Immature natural killer cell (primary cell): ENCODE results near the gene PLD1. TPM values are rescaled to one million over a fixed set of nuclear protein-coding genes. Genes with fewer than 3 reads are reported as not detected.
"Not testable (repeated sequence)": the region's sequence is repeated elsewhere in the genome, so short reads cannot be mapped to it uniquely, and the experiment has no call there.

Source experiments
- DNase-seq, 3 donors: peaks; one replicate each; pipeline ENCODE4 v3.0.0; 2022; ENCODE audit warnings: mixed read lengths in 1 of 3
- H3K27ac Mint-ChIP-seq, 6 donors: one replicate each; pipeline ENCODE4 v1.8.0; 2020; ENCODE audit warnings: mixed read lengths in 6 of 6, mild to moderate bottlenecking in 5 of 6, inconsistent platforms in 4 of 6, moderate library complexity in 3 of 6
- H3K27me3 Mint-ChIP-seq, 3 donors: one replicate each; pipeline ENCODE4 v1.8.0; 2020 to 2021; ENCODE audit warnings: low read depth in 3 of 3, mild to moderate bottlenecking in 3 of 3, mixed read lengths in 3 of 3, moderate library complexity in 3 of 3, inconsistent platforms in 1 of 3
- H3K36me3 Mint-ChIP-seq, 3 donors: one replicate each; pipeline ENCODE4 v1.8.0; 2020; ENCODE audit warnings: mixed read lengths in 3 of 3, inconsistent platforms in 2 of 3, mild to moderate bottlenecking in 2 of 3
- H3K4me1 Mint-ChIP-seq, 2 donors: one replicate each; pipeline ENCODE4 v1.8.0; 2020; ENCODE audit warnings: inconsistent platforms in 2 of 2, mild to moderate bottlenecking in 2 of 2, mixed read lengths in 2 of 2, moderate library complexity in 1 of 2
- H3K4me3 Mint-ChIP-seq, 5 donors: one replicate each; pipeline ENCODE4 v1.8.0; 2020; ENCODE audit warnings: mild to moderate bottlenecking in 5 of 5, mixed read lengths in 5 of 5, inconsistent platforms in 3 of 5, moderate library complexity in 3 of 5
- H3K9me3 Mint-ChIP-seq, 6 donors: one replicate each; pipeline ENCODE4 v1.8.0; 2020; ENCODE audit warnings: mild to moderate bottlenecking in 6 of 6, mixed read lengths in 6 of 6, inconsistent platforms in 4 of 6, moderate library complexity in 3 of 6
- polyA plus RNA-seq, 3 donors: library from polyadenylated mRNA; unstranded; fragments of 300-500 nt; fragmentation: Illumina TruSeq; gene quantifications; one replicate each; pipeline ENCODE4 v1.2.3, GENCODE V29; 2021

Gene PLD1
- polyA plus RNA-seq, 3 donors from 2014 or later, result 3.8 to 7.2 TPM; not detected in 1

- H3K9me3 Mint-ChIP-seq, DNase-seq, H3K4me3 Mint-ChIP-seq, H3K4me1 Mint-ChIP-seq, H3K27me3 Mint-ChIP-seq, H3K36me3 Mint-ChIP-seq: not testable (repeated sequence)
- H3K27ac Mint-ChIP-seq, result peak overlapping the region in 1 of 6 donors; percentile 37
These were observed 247.8 kb downstream of the PLD1 start for GRCh38 chr3:171562459-171562858.

- DNase-seq, result no peak
- Mint-ChIP-seq H3K27me3 (peaks cover 0 to 8% (median 0%) of the 10 kb centered on the region in 3 donors), H3K36me3 (no peaks in the 10 kb centered on the region), H3K27ac (peak overlapping the region in 1 of 6 donors; percentile 37), H3K4me3 (no peak overlapping the region), H3K4me1 (peaks cover 0 to 3% of the 10 kb centered on the region in 2 donors), H3K9me3 (no peaks in the 10 kb centered on the region)
These were observed 248.5 kb downstream of the PLD1 start for GRCh38 chr3:171561596-171562323.

GRCh38 chr3:171559586-171559985 lies 250.7 kb downstream of the PLD1 start:
- Mint-ChIP-seq H3K36me3 (no peaks in the 10 kb centered on the region), H3K4me3 (no peak overlapping the region), H3K27ac (no peak overlapping the region), H3K9me3 (no peaks in the 10 kb centered on the region), H3K4me1 (peaks cover 0 to 3% of the 10 kb centered on the region in 2 donors), H3K27me3 (peaks cover 0 to 3% (median 0%) of the 10 kb centered on the region in 3 donors)
- DNase-seq, result no peak

DNA sequence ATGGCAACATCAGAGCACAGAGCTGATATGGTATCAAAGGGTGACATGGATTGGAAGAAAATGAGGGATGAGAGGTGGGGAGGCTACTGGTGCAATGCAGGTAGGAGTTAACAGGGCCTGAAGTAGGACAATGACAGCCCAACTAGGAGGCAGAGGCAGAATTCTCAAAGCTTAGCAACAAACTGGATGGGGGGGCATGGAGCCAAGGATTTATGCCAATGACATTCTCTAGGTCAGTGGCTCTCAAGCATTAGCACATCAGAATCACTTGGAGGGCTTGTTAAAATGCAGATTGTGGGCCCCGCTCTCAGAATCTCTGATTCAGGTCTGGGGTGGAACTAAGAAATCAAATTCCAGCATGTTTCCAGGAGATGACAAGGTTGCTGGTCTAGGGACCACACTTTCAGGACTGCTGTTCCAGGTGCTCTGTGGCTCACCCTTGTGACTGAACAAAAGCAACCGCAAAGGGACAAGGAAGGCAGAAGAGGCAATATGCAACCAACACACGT lies 252.0 kb downstream of the PLD1 start:
- DNase-seq, result no peak
- Mint-ChIP-seq H3K36me3 (no peaks in the 10 kb centered on the region), H3K27ac (no peak overlapping the region), H3K4me1 (peaks cover 0 to 3% of the 10 kb centered on the region in 2 donors), H3K4me3 (no peak overlapping the region), H3K9me3 (no peaks in the 10 kb centered on the region), H3K27me3 (peaks cover 0 to 3% (median 0%) of the 10 kb centered on the region in 3 donors)

DNA sequence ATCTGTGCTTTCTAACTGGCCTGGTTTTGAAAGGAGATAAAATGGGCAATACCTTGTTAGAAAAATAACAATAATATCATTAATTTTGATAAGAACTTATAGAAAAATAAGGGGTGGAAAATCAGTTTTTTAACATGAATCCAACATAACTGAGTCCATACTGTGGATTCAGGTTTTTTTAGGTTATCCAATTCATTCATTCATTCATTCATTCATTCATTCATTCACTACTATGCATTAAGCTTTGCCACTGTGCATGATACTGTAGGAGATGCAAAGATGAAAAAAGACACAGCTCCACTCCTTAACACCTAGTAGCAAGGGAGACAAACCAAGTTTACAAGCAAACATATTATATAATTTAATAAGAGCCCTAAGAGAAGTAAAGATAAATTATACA lies 253.1 kb downstream of the PLD1 start:
- H3K4me3 Mint-ChIP-seq, result no peak overlapping the region
- H3K4me1 Mint-ChIP-seq, result peaks cover 0 to 2% of the 10 kb centered on the region in 2 donors
- H3K27ac Mint-ChIP-seq, result no peak overlapping the region
- DNase-seq, result no peak
- H3K36me3 Mint-ChIP-seq, result no peaks in the 10 kb centered on the region
- H3K9me3 Mint-ChIP-seq, result no peaks in the 10 kb centered on the region
- peaks cover 0 to 3% (median 0%) of the 10 kb centered on the region in 3 donors for H3K27me3 Mint-ChIP-seq

DNA sequence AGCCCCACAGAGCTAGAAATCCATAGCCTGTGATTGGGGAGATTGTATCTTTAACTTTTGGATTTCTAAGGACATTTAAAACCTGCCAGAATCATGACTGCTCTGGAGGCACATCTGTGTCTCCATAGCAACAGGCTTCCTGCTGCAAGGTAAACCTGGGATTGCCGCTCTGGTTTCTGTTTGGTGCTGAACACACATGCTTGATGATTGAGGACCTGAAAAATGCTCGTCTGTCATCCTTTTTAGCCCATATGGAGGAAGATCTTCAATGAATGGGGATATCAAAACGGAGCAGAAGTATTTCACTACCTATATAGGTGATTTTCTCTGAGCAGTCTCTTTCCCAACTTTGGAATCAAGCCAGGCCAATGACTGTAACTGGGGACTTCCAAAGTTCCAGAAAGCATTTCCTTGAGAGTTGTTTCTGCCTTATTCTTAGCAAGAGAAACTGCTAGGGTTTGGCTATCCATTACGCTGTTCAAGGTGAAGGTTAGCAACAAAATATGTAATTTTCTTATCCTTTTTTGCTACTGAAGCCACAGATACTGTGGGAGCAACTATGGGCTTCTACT lies 253.6 kb downstream of the PLD1 start:
- no peak for DNase-seq
- Mint-ChIP-seq H3K4me3 (no peak overlapping the region), H3K9me3 (no peaks in the 10 kb centered on the region), H3K36me3 (no peaks in the 10 kb centered on the region), H3K27me3 (peaks cover 0 to 3% (median 0%) of the 10 kb centered on the region in 3 donors), H3K27ac (no peak overlapping the region), H3K4me1 (no peaks in the 10 kb centered on the region)

DNA sequence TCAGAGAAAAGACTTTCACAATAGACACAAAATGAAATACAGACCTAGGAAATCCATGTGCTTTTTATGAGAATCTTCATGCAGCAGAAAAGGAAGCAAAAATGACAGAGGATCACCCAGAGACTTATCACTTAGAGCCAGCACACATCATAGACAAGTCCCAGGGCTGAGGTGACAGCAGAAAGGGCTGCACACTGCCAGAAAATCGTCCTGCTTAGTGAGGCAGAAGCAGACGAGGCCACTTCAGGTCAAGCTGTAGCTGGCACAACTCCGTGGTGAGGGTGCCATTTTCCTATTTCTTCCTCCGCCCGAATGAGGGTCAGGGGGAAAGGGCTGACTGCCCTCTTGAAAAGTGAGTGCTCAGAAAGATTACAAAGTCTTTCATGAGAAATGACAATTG lies 254.1 kb downstream of the PLD1 start:
- H3K4me1 Mint-ChIP-seq, result no peaks in the 10 kb centered on the region
- no peak overlapping the region for H3K4me3 Mint-ChIP-seq
- H3K27ac Mint-ChIP-seq, result no peak overlapping the region
- DNase-seq, result no peak
- H3K27me3 Mint-ChIP-seq, result peaks cover 0 to 3% (median 0%) of the 10 kb centered on the region in 3 donors
- no peaks in the 10 kb centered on the region for H3K36me3 Mint-ChIP-seq
- H3K9me3 Mint-ChIP-seq, result no peaks in the 10 kb centered on the region

DNA sequence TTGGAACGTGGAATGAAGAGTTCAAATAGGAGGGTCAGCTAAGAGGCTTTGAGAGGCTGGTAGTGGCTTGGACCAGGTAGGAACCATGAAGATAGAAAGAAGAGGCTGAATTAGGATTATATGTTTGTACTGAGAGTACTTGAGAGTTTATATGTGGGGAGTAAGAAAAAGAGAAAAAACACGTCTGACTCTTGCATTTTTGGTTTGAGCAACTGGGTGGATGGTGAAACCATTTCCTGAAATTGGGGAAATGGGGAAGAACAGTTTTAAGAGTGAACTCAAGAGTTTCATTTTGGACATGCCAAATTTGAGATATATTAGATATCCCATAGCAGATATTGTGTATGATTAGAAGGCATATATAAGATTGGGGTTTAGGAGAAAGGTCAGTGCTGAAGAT lies 257.2 kb downstream of the PLD1 start:
- Mint-ChIP-seq H3K4me3 (no peak overlapping the region), H3K9me3 (no peaks in the 10 kb centered on the region), H3K36me3 (no peaks in the 10 kb centered on the region), H3K4me1 (no peaks in the 10 kb centered on the region), H3K27ac (no peak overlapping the region), H3K27me3 (peaks cover 0 to 2% (median 0%) of the 10 kb centered on the region in 3 donors)
- DNase-seq, result no peak

DNA sequence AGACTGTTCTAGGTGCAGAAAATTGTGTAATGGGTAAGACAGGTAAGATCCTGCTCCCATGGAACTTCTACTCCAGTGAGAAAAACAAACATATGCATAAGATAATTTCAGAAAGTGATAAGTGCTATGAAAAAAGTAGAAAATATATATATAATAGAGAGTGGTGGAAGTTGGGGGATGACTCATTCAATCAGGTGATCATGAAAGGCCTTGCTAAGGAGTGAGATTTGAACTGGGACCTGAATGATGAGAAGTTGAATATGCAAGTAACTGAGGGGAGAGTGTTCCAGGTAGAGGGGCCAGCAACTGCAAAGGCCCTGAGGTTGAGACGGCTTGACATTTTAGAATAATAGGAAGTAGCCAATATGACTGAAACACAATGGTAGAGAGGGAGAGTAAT lies 257.8 kb downstream of the PLD1 start:
- Mint-ChIP-seq H3K9me3 (no peaks in the 10 kb centered on the region), H3K4me1 (no peaks in the 10 kb centered on the region), H3K36me3 (no peaks in the 10 kb centered on the region), H3K27ac (no peak overlapping the region), H3K4me3 (no peak overlapping the region), H3K27me3 (peaks cover 0 to 2% (median 0%) of the 10 kb centered on the region in 3 donors)
- no peak for DNase-seq

DNA sequence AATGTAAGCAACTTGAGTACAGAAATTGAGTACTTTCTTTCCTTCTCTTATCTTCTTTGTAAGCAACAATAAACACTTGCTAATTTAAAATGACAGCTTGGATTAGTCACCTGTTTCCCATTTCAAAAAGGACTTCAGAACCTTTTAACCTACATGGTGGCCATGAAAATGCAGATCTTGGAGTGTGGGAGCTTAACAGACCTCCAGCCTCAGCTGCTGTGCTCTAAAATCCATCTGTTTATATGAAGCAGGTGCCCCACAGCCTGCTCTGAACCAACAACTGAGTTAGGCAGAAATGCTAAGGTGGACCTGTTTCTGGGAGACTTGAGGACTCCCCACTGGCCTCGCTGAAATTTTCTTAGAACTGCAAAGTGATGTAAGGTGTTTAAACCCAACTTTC lies 259.0 kb downstream of the PLD1 start:
- Mint-ChIP-seq H3K4me1 (no peaks in the 10 kb centered on the region), H3K9me3 (no peaks in the 10 kb centered on the region), H3K36me3 (no peaks in the 10 kb centered on the region), H3K27ac (no peak overlapping the region), H3K4me3 (no peak overlapping the region), H3K27me3 (peaks cover 0 to 2% (median 0%) of the 10 kb centered on the region in 3 donors)
- no peak for DNase-seq

Other genes starting within 250 kb of the PLD1 start
- gene TMEM212, start 32.9 kb upstream of the PLD1 start, polyA plus RNA-seq, result not detected
- gene FNDC3B, start 229.1 kb upstream of the PLD1 start, polyA plus RNA-seq, result 10 to 100 TPM; 19.7 to 46.1 (median 24.4) TPM